Measurements from ENCODE around the gene SMIM35.

GRCh38 chr11:118000850-118001228, 85.9 kb downstream of the SMIM35 start:
- TF ChIP-seq CTCF (conservative IDR thresholded peaks at IDR 0.05 in 1 of 2, IDR thresholded peaks at IDR 0.05 in 1 of 2; ENCODE audit: low read depth in 1 of 2, low read length in 2 of 2): no peak
- no peak for TF ChIP-seq EZH2 (IDR thresholded peaks at IDR 0.05; ENCODE audit: low read length, missing control alignments)
